GM08714 (cell line): Measurements from ENCODE around the gene SEC61B.

Experiments
- H3K4me3 ChIP-seq: fragments of 200-500 bp; sonication (Bioruptor generic); 2 replicates; pipeline ENCODE4 v1.5.1; 2014; ENCODE audit warnings: mild to moderate bottlenecking, low read length, inconsistent platforms
- ZNF274 ChIP-seq: IDR thresholded peaks from 2 replicates; pipeline ENCODE4 v1.6.1; 2012; ENCODE audit warnings: mild to moderate bottlenecking, low read depth, low read length

Gene SEC61B

DNA sequence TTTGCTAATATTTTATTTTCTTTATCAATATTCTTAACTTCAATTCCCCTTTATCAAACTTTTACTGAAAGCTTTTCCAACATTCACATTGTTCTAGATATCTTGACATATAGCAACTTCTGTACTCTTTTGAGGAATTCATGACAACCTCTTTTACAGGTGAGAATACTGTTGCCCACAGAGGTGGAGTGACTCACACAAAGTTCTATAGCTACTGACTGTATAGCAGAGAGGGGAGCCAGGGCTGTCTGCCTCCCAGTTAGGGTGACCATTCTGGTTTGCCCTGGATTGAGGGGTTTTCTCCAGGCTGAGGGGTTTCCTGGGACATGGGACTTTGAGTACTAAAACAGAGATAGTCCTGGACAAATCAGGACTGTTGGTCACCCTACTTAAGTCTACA lies 16.2 kb downstream of the SEC61B start:
- no peak overlapping the region for H3K4me3 ChIP-seq
- no peak for TF ChIP-seq ZNF274

DNA sequence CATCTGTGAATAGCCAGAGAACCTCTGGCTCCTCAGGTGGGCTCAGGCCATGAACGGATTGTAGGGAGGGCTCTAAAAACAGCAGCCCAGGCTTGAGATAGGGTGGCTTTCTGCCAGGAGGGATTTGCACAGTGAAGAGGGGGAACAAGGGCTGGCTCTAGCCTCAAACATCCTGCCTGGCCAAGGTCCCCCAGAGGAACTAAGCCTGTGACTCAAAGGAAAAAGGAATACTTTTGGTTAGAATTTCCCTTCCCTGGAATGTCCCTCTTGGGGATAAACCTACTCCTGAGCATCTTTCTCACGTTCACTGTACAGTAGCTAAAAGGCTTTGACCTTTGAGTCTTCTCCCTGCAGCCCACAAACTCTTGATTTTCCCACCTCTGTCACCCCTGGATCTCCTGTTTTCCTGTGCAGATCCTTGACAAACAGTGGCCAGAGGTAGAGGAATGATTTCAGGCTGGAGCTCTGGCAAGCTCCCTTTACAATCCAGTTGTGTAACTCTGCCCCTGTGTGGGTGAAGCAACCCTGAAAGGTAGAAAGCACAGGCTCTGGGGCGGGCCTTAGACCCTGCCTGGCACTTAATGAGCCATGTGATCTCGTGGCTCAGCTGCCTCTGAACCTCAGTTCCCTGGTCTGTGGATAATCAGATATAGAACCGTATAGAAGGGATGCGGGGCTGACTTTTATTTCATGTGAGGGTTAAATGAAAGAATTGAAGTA lies 17.4 kb downstream of the SEC61B start:
- no peak overlapping the region for H3K4me3 ChIP-seq
- TF ChIP-seq ZNF274 = no peak

DNA sequence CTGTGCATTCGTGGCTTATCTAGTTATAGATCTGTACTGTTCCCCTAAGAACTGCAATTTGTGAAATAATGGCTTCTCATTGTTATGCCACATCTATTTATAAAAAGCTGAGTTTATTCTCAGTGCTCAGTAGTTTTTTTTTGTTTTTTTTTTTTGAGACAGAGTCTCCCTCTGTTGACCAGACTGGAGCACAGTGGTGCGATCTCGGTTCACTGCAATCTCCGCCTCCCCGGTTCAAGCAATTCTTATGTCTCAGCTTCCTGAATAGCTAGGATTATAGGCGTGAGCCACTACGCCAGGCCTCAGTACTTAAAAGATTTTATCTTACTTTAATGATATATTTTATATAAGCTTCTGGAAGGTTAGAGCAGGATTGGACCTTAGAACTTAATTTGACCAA lies 19.0 kb downstream of the SEC61B start:
- no peak for TF ChIP-seq ZNF274

DNA sequence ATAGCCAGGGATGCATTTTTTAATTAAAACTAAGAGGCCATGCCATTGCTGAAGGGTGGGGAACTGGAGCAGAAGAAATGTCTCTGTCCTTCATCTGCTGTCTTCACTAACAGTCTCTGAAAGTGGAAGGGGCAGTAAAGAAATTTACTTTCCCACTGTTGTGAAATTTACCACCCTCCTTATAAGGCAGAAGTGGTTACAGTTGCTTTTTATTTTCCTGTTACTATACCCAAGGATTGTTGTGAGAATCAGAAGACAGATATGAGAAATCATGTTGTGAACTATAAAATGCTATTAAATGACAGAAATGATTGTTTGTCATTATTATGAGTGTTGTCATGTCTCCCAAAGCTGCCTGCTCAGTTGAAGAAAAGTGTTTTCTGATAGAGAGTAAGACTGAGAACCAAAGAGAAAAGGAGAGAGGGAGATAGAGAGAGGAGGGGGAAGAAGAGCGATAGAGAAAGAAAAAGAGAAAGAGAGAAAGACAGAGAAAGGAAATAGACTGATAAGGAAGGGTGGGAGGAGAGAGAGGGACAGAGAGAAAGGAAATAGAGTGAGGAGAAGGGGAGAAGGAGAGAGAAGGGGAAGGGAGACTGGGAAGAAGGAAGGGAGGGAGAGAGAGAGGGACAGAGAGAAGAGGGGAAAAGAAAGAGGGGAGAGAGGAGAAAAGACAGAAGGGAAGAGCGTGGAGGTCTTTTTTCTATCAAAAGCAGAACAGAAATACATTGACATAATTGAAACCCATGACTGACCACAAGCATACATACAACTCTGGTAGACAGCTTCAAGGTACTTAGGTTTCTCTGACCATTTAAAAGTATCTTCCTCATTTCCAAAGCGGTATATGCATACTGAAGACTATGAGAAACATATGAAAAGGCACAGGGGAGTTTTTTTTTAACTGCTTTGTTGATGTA lies 22.5 kb downstream of the SEC61B start:
- peak overlapping the region; percentile 61; the same call in 1 of the 2 replicates for H3K4me3 ChIP-seq
- TF ChIP-seq ZNF274 = no peak

More for the DNA sequence above, 19.0 kb downstream of the SEC61B start:
- H3K4me3 ChIP-seq = no peak overlapping the region

DNA sequence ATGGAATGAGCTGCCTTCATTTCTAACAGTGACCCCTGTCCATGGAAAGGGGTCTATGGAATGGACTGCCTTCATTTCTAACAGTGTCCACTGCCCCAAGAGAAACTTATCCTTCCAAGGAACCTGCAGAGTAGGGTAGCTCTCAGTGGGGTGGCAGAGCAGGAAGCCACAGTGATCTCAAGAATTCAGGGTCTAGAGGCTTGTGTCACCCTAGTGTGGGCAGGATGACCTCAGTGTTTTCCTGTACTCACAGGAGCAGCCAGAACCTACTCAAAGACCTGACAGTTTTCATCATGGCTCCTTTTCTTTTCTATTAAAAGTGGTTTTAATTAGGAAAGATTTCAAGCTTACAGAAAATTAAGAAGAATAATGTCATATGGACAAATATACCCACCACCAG lies 27.5 kb downstream of the SEC61B start:
- no peak for TF ChIP-seq ZNF274
- no peak overlapping the region for H3K4me3 ChIP-seq

DNA sequence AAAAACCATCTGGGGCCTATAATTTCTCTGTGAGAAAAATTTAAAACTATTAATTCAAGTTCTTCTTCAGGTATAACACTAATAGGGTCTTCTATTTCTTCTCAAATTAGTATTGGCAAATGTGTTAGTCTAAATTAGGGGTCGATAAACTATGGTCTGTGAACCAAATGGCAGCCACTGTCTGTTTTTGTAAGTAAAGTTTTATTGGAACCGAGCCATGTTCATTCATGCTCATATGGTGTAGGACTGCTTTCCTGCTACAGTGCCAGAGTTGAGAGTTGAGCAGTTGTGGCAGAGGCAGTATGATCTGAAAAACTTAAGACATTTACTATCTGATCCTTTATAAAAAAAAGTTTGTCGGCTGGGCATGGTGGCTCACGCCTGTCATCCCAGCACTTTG lies 29.1 kb downstream of the SEC61B start:
- no peak for TF ChIP-seq ZNF274
- H3K4me3 ChIP-seq = no peak overlapping the region

DNA sequence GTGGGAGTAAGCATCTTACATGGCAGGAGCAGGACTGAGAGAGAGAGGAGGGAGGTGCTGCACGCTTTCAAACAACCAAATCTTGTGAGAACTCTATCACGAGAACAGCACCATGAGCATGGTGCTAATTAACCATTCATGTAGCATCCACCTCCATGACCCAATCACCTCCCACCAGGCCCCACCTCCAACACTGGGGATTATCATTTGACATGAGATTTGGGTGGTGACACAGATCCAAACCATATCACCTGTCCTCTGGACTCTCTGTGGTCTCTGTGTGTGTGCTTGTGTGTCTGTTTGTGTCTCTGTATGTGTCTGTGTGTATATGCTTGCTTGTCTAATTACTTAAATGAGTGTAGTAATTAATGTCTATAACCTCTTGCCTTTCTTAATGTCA lies 31.1 kb downstream of the SEC61B start:
- no peak for TF ChIP-seq ZNF274
- H3K4me3 ChIP-seq = no peak overlapping the region; the same call in 1 of the 2 replicates

DNA sequence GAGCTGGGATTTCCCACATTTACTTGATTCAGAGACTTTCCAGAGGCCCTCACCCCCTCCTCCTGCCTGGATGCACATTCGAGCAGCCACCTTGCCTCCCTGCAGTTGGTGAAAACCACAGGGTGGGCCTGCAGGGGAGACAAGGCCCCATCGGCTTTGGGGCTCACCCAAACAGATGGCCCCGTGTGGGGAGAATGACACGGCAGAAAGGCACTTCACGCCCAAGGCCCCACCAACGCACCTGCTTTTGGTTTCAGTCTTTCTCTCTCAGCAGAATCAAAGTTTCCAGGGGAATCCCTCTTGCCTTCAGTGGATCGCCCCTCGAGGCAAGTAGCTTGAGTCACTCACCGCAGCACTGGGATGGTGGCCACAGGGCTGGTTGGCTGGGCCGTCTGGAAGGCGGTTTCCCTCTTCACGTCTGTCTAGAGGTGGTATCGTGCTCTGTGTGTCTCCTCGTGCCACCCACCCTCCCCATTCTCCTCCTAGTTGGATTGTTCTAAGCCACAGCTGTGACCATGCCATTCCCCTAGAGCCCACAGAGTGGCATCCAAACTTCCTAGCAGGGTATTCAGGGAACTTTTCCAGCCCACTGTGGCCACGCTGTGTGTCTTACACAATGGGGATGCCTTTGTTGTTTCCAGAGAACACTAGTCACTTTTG lies 31.8 kb downstream of the SEC61B start:
- peak overlapping the region; percentile 53; the same call in 1 of the 2 replicates for H3K4me3 ChIP-seq
- no peak for TF ChIP-seq ZNF274

DNA sequence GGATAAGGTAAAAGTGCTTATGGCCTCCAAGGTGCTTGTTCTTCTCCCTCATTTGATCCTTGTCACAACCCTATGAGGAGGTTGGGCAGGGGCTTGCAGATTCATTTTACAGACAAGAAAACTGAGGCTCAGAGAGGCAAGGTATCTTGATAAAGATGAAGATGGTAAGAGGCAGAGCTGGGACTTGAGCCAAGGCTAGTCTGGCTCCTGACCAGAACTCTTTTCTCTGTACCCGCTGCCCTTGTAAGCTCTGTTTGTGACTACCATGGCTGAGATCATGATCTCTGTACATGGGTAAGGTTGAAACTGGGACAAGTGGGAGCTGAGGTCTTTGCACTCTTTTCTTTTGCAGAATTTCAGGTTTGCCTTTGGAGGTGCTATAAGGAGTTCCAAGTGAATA lies 33.6 kb downstream of the SEC61B start:
- H3K4me3 ChIP-seq = no peak overlapping the region
- no peak for TF ChIP-seq ZNF274

DNA sequence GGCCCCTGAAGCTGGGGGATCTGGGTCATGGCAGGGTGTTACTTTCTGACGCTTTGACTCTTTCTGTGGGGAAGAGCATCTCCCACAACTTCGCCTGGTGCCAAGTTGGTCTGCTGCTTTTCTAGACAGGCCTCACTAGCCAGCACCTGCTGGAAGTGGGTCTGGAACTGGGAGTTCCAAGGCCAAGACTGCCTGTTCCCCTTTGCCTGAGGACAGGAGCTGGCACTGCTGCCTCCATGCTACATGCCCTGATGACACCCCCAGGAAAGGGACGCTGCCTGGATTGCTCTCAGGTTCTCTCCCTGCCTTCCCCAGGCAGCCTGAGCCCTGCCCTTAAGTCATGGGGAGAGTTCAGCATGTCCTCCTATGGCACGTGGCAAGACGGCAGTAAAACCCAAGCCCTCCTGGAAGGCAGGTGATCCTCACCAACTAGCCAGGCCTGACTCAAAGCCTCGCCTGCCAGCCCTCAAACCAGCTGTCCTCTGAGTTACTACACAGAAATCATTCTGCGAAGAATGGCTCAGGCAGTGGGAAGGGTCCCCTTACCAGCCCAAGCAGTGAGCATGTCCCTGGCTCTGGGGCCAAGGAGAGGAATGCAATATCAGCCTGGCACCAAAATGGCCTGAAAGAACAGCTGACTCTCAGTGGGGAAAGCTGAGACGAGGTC lies 35.8 kb downstream of the SEC61B start:
- no peak overlapping the region for H3K4me3 ChIP-seq
- TF ChIP-seq ZNF274 = no peak

DNA sequence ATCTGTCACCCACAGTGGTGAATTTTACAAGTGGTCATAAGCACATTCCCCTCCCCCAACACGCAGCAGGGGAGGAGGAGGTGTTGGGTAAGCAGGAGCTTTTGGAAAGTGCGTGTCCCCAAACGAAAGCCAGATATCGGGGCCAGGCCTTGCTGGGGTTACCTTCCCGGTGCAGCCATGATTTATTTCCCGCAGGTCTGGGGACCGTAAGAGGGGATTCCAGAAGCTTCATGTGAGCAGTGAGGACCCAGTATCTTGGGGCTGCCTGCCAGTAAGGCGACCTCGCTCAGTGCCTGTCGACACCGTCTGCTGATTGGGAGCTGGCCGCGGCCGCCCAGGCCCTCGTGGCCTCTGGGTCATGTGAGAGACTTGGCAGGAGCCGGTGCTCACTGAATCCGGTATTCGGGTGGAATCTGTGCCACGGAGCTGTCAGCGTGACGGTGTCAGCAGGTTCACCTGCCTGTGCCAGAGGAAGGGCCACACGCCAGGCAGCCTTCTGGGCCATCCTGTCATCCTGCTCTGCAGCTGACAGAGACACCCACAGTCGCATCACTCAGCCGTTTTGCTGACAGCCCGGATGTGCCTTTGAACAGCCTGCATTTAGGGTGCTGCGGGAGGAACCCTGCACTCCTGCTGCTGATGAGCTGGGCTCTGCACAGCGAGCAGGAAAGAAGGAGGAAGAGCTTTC lies 37.3 kb downstream of the SEC61B start:
- H3K4me3 ChIP-seq = no peak overlapping the region; the same call in 1 of the 2 replicates
- TF ChIP-seq ZNF274 = no peak

DNA sequence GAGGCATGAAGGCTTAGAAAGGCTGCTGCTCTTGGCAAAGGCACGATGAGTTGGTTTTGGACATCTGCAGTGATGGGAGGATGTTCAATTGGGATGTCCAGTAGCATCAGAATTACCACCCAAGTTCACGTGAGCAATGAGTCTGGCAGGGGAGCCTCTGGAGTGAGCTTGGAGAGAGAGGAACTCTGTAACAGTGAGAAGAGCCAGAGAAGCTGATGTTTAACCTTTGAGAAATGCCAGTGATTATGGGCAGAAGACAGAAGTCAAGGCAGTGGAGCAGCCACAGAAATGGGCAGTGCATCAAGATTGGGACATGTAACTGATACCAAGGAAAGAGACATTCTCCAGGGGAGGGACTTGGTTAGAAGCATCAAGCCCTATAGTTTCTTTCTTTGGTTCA lies 39.8 kb downstream of the SEC61B start:
- no peak overlapping the region for H3K4me3 ChIP-seq
- TF ChIP-seq ZNF274 = no peak

DNA sequence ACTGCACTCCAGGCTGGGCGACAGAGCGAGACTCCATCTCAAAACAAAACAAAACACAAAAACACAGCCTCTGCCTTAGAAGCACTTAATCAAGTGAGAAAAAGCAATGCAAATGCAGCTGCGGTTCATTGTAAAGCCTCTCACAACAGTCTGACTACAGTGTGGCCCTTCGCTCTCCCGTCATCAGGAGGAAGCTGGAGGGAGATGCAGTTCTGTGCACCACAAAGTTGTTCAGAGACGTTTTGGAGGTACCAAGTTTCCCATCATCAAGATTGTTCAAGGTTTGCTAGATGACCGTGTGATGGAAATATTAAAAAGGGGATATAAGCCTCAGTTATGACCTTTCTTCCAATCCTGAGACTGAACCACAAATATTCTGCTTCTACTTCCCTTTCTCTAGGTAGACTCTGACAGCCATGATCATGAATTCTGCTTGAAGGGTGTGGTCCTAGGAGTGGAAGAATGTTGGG lies 40.9 kb downstream of the SEC61B start:
- TF ChIP-seq ZNF274 = no peak
- no peak overlapping the region for H3K4me3 ChIP-seq
